GM19328 (cell line): ENCODE results near the gene CACNB4.
"Not testable (repeated sequence)": the region's sequence is repeated elsewhere in the genome, so short reads cannot be mapped to it uniquely, and the experiment has no call there.

Experiments
- ATAC-seq: cut with Tn5 transposase; IDR thresholded peaks from one replicate; pipeline ENCODE4 v1.9.1; 2021; ENCODE audit warnings: mild to moderate bottlenecking, moderate library complexity; ENCODE audit not compliant: unreplicated experiment

CACNB4 gene

GRCh38 chr2:152054593-152054992 lies 44.3 kb downstream of the CACNB4 start:
- ATAC-seq = no peak

- ATAC-seq = no peak
These were observed 47.4 kb downstream of the CACNB4 start for GRCh38 chr2:152051436-152051835.

DNA sequence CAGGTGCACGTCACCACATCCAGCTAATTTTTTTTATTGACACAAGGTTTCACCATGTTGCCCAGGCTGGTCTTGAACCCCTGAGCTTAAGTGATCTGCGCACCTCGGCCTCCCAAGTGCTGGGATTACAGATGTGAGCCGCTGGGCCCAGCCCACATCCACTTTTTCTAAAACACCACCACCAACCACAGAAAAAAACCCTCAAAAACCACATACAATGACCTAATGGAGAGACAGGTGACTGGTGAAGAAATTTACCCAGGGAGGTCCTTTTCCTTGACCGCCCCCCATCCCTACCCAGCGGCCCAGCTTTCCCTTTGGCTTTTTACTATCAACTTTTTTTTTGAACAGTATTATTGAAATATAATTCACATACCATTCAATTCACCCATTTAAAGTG lies 47.9 kb downstream of the CACNB4 start:
- ATAC-seq = no peak

DNA sequence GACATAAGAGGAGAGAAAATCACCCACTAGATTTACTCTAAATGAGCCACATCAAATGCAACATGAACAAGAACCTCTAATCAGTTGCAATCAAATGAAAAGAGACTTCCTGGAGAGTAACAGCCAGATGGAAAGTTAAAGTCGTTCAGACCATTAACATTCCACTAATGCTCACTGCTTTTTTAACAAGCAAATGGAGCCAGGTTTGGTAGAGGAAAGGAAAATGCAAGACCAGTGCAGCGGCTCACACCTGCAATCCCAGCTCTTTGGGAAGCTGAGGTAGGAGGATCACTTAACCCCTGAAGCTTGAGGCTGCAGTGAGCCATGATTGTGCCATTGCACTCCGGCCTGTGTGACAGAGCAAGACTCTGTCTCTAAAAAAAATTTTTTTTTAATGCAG lies 48.5 kb downstream of the CACNB4 start:
- ATAC-seq = no peak

- no peak for ATAC-seq
These were observed 49.3 kb downstream of the CACNB4 start for GRCh38 chr2:152049541-152049940.

- no peak for ATAC-seq
These were observed 50.9 kb downstream of the CACNB4 start for GRCh38 chr2:152047824-152048471.

DNA sequence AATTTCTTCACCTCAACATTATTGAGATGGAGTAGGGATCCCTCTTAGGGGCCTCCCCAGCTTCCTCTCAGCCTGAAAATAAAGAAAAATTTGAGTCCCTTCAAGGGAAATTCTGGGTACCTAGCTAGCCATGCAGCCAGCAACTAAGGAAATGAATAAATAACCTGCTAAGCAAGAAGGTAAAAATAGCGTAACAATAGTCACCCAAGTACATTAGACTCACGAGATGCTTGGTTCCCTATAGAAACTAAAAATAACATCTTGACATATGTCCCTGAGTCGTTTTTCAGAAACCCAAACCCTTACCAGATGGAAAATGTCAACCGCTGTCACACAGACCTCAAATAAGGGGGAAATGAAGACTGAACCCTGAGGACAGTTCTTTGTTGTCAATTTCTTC lies 51.9 kb downstream of the CACNB4 start:
- peak; percentile 40 for ATAC-seq

- ATAC-seq = no peak
These were observed 55.9 kb downstream of the CACNB4 start for GRCh38 chr2:152042636-152043615.

DNA sequence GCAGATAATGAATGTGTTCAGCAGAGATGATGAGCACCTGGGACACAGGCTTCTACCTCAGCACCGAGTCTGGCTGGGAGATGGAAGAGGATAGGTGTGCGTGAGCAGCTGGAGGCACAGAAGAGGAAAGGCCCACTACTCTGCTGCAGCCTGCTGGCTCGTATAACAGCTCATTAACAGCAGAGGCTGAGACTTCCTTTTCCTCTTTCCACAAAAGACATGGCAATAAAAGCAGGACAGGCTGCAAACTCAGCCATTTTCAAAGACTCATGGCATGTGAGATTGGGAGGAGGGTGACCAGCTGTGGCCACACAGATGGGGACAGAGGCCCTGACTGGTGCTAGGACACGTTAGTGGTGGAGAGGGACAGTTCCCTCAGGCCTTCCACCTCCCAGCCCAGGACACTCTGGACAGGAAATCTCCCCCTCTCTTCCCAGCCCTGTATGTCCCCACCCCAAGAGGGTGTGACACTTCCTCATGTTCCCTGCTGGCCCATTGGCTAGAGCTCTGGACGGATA lies 60.3 kb downstream of the CACNB4 start:
- ATAC-seq = no peak

- no peak for ATAC-seq
These were observed 61.0 kb downstream of the CACNB4 start for GRCh38 chr2:152037743-152038435.

DNA sequence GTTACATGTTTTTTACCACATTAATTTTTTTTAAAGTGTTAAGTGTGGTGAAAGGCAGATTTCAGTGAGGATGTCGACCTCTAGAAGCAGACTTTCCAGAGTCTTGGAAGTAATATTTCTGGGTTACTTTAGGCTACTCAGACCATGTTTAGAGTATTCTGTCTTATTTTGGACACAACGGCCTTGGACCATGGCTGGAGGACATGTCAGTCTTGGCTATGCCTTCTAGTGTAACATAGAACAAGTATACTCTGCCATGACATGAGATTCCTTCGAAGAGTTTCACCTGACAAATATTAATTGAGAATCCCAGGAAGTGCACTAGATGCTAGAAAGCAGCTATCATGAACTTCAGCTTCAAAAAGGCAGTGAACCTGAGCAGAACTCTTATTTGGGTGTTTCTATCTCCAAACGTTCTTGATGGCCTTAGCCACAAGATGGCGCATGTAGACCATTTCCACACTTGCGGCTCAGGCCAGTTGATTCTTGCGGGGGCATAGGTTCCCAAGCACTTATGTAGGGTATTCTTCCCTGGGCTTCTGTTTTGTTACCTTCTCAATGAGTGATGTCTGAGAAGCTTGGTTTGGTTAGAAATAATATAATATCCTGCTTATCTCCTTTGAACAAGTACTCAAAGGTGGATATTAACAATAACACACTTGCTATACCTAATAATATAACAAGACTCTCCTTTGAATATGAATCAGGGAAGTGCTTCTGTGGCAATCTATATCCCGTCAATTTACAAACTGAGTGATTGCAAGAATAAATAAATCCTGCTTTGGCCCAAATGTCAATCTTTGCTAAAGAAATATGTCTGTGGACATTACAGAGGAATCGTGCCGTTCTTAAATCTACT lies 62.0 kb downstream of the CACNB4 start:
- peak; percentile 77 for ATAC-seq

DNA sequence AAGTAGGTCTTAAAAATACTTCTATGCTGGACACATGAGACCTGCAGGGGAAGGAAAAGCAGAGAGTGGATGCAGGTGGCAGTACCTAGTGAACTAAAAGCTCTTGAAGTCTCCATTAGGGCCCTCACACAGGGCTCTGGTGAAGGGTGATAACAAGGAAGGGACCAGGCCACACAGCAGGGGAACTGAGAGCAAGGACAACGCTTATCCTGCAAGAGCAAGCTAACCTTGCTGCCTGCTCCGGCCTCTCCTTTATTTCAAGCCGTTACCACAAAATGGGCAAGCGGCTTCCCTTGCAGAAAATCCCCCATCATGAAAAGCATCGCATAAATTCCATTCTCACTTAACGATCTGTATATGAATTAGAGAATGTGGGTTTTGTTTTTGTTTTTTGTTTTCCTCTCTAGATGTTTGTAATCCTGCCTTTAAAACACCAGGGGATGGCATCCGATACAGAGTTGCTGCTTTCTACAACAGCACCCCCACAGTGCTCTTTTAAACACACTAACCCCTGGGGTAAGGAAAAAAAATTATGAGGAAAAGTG lies 64.5 kb downstream of the CACNB4 start:
- no peak for ATAC-seq

DNA sequence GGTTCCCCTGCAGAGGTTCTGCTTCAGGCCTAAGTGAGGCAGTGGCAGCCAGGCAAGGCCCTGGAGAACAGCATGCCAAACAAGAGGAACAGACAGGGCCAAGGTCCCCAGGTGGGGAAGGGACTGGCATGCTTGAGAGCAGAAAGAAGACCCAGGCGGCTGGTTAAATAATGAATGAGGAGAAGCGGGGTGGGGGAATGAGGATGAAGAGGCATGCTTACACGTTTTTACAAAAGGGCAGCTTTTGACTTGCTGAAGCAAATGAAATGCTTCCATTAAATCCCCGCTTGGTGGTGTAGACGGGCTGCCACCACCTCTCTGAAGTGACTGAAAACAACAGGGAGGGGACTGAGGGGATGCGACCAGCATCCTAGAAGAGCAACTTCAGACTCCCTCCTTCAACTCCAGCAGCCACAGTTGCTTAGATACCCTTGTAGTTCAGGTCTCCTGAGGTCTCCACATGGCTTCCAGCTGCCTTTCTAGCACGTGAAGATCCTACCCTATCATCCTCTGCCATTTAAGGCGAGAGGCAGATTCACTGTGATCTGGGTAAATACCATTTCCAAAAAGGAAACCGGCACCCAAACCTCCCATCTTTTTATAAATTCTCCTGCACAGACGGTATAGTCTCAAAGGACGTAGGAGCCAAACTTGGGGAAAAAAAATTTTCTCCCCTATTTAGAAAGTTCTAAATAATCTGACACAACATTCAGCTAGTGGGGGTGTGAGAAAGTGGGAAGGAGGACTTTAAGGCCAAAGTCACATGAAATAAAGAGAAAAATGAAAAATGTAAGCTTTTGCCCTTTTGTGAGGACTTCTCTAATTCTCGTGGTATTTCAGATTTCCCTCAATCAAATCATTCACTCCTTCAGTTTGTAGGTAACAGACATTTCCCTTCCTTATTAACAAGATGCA lies 65.6 kb downstream of the CACNB4 start:
- ATAC-seq = no peak

GRCh38 chr2:152031747-152032306 lies 67.0 kb downstream of the CACNB4 start:
- no peak for ATAC-seq

DNA sequence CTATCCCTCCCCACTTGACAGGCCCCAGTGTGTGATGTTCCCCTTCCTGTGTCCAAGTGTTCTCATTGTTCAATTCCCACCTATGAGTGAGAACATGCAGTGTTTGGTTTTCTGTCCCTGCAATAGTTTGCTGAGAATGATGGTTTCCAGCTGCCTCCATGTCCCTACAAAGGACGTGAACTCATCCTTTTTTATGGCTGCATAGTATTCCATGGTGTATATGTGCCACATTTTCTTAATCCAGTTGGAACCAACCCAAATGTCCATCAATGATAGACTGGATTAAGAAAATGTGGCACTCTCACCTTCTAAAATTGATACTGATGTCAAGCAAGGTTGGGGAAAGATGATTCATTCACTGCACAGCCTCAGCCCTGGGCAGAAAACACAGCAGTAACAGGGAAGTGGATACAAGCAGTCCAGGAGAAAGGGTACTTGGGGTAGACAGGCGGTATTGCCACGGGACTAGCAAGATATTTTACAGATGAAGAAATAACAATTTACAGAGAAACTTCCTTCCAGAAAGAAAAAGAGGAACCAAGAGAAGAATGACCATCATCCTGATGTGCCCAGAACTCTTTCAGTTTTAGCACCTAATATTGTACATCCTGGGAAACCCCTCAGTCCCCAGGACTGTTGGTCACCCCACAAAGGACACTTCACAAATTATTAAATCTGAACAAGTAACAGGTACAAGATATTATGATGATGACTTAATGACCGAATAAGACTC lies 68.1 kb downstream of the CACNB4 start:
- not testable (repeated sequence) for ATAC-seq

DNA sequence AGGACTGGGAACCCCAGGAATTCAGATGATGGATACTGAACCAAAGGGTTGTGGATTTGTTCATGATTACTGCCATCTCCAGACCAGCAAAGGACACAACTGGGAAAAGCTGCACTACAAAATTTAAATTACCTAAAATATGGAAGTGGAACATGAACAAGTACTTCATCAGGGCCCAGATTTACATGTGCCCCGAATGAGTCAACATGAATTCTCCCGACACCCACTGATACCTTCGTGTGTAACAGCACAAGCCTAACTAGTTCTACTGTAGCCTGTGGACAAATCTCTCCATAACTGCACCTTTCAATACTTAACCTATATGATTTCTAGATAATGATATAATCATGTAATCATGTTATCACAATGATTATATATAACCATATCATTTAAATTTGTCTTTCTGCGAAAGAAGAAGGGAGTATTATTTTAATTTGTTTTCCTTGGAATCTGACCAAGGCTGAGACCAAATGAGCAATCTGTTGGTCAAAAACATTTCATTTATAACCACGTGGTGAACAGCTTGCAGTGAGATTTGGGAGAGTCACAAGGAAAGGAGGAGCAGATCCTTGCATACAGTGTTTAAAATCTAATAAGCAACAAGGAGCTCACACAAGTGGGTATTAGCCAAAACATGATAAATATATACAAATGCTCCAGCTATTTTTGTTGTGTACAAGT lies 70.5 kb downstream of the CACNB4 start:
- no peak for ATAC-seq

DNA sequence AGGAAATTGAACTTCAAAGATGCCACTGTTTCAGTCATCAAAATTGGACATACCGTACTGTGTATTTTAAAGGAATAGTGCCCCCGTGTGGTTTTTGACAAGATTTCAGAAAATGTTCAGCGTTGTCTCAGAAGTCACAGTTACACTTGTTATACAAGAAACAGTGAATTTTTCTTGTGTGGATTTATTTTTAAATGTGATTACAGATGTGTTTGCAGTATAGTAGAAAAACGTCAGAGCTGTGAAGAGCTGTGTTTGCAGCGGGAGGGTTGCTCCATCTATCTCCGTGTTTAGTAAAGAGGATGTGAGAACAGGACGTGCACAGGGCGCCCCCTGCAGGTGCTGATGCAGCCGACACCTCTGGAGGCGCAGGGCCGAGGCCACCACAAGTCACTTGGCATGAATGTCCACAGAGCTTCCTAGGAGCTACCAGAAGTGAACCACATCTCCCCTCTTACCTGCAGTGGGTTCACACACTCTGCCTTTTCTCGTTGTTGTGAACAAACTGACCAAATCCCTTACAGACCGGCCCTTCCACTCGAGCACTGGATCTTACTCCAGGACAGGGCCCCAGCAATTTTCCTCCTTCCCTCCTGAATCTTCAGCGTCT lies 73.1 kb downstream of the CACNB4 start:
- ATAC-seq = peak; percentile 82
